OCI-LY3 (cell line): ENCODE measurements around the gene IFNA1.

Experiments used
- CTCF ChIP-seq: fragments of 200-600, 300-600 bp; sonication (generic); IDR thresholded peaks from 2 replicates; pipeline ENCODE4 v1.5.1; 2014; ENCODE audit warnings: antibody characterized with exemption, low read length, low read depth
- EZH2phosphoT487 ChIP-seq: fragments of 200-600 bp; shearing (Covaris generic); IDR thresholded peaks from 2 replicates; pipeline ENCODE4 v1.6.1; 2018; ENCODE audit warnings: antibody characterized with exemption, mixed run types, low read depth

- TF ChIP-seq CTCF, result no peak
- no peak for TF ChIP-seq EZH2phosphoT487
Observed at GRCh38 chr9:21429191-21429590, 11.0 kb upstream of the IFNA1 start.
